Endothelial cell of umbilical vein (primary cell): ENCODE measurements around the gene DLGAP1. TPM values are rescaled to one million over a fixed set of nuclear protein-coding genes. Genes with fewer than 3 reads are reported as not detected.

Experiments
- BruUV-seq: library from RNA; stranded (reverse); fragments of 400-500 nt; replicated peaks from 2 replicates; lab custom pipeline; 2021; lab: Mats Ljungman, UMichigan
- CTCF ChIA-PET: fragments of 300-600, 350-600 bp; sonication (Branson Sonifier 250); formaldehyde crosslinking; loops from one replicate; lab custom pipeline; 2021; ENCODE audit warnings: antibody characterized with exemption, inconsistent platforms; lab: Charles Lee
- POLR2A ChIA-PET: fragments of 300-600, 350-600 bp; sonication (Branson Sonifier 250); formaldehyde crosslinking; loops from one replicate; lab custom pipeline; 2021; ENCODE audit warnings: antibody characterized with exemption, inconsistent platforms; lab: Charles Lee
- DNase-seq: peaks from one replicate; pipeline ENCODE4 v3.0.0-alpha.2; 2011; ENCODE audit warnings: low read depth, low spot score
- FAIRE-seq: peaks from 2 replicates; lab custom pipeline; 2011; peaks lifted over from hg19 to GRCh38; lab: Jason Lieb, UNC
- H2AFZ ChIP-seq: 2 replicates; pipeline ENCODE4 v1.6.0; 2012; ENCODE audit warnings: low read depth, low read length, control low read depth, inconsistent platforms
- H3K27ac ChIP-seq: 2 replicates; pipeline ENCODE4 v1.5.1; 2011; ENCODE audit warnings: low read depth, mild to moderate bottlenecking, control low read depth, low read length, moderate library complexity; ENCODE audit not compliant: insufficient read depth
- H3K27me3 ChIP-seq, 2 experiments: 2 replicates each; pipeline versions ENCODE4 v1.6.0 to v1.6.1; 2011; ENCODE audit warnings: low read length in 2 of 2, mixed read lengths in 1 of 2; ENCODE audit not compliant: control insufficient read depth in 2 of 2, insufficient read depth in 2 of 2
- H3K36me3 ChIP-seq, 2 experiments: 2 replicates in 1 of 2; 3 replicates in 1 of 2; pipeline ENCODE4 v1.5.1; 2011; ENCODE audit warnings: low read length in 2 of 2, mild to moderate bottlenecking in 1 of 2, moderate library complexity in 1 of 2; ENCODE audit not compliant: control insufficient read depth in 2 of 2, insufficient read depth in 2 of 2; ENCODE audit errors: extremely low read depth in 1 of 2
- H3K4me1 ChIP-seq: 3 replicates; pipeline ENCODE4 v1.5.1; 2011; ENCODE audit warnings: mild to moderate bottlenecking, low read length; ENCODE audit not compliant: control insufficient read depth, insufficient read depth; ENCODE audit errors: extremely low read depth
- H3K4me2 ChIP-seq: 2 replicates; pipeline ENCODE4 v1.6.1; 2011; ENCODE audit warnings: low read length, control low read depth, mixed read lengths; ENCODE audit not compliant: insufficient read depth
- H3K4me3 ChIP-seq, 3 experiments: fragments of 200-600 bp in 1 of 3; sonication (generic), shearing (Covaris generic) in 1 of 3; replicated peaks in 1 of 3; 2 replicates each; pipeline ENCODE4 v1.5.1; 2011 to 2016; ENCODE audit warnings: control low read depth in 3 of 3, low read length in 3 of 3, mild to moderate bottlenecking in 2 of 3, inconsistent platforms in 1 of 3, low read depth in 1 of 3, moderate library complexity in 1 of 3; ENCODE audit not compliant: insufficient read depth in 1 of 3
- H3K79me2 ChIP-seq: 2 replicates; pipeline ENCODE4 v1.6.0; 2012; ENCODE audit warnings: low read length, inconsistent platforms; ENCODE audit not compliant: control insufficient read depth, insufficient read depth
- H3K9ac ChIP-seq: replicated peaks from 2 replicates; pipeline ENCODE3; 2011; ENCODE audit warnings: low read length, control low read depth; ENCODE audit not compliant: insufficient read depth; ENCODE audit errors: extremely low read depth
- H3K9me1 ChIP-seq: replicated peaks from 3 replicates; pipeline ENCODE4 v1.6.0; 2011; ENCODE audit warnings: mild to moderate bottlenecking, low read length; ENCODE audit not compliant: control insufficient read depth, insufficient read depth; ENCODE audit errors: extremely low read depth
- H3K9me3 ChIP-seq: replicated peaks from 2 replicates; pipeline ENCODE4 v1.5.1; 2012; ENCODE audit warnings: low read length, inconsistent platforms; ENCODE audit not compliant: control insufficient read depth, insufficient read depth
- H4K20me1 ChIP-seq: replicated peaks from 2 replicates; pipeline ENCODE3; 2011; ENCODE audit warnings: mild to moderate bottlenecking, low read length; ENCODE audit not compliant: control insufficient read depth, insufficient read depth; ENCODE audit errors: extremely low read depth
- CTCF ChIP-seq, 2 donors: IDR thresholded peaks; 1 replicate in 1 of 2; 2 replicates in 1 of 2; pipeline ENCODE4 v1.5.1; 2011; ENCODE audit warnings: low read length in 2 of 2, mild to moderate bottlenecking in 2 of 2, moderate library complexity in 2 of 2, control low read depth in 1 of 2, inconsistent platforms in 1 of 2, low read depth in 1 of 2; ENCODE audit not compliant: insufficient read depth in 1 of 2; ENCODE audit errors: extremely low read depth in 1 of 2
- EZH2 ChIP-seq: IDR thresholded peaks from 2 replicates; pipeline ENCODE4 v1.6.1; 2012; ENCODE audit warnings: borderline replicate concordance, low read depth, mild to moderate bottlenecking, moderate library complexity, low read length, inconsistent platforms; ENCODE audit not compliant: severe bottlenecking
- FOS ChIP-seq: IDR thresholded peaks from 2 replicates; pipeline ENCODE4 v1.6.1; 2011; ENCODE audit warnings: mild to moderate bottlenecking, low read length, moderate library complexity, borderline replicate concordance; ENCODE audit not compliant: insufficient read depth
- GATA2 ChIP-seq: IDR thresholded peaks from 2 replicates; pipeline ENCODE4 v1.7.0; 2011; ENCODE audit warnings: low read depth, mild to moderate bottlenecking, moderate library complexity, mixed read lengths, low read length; ENCODE audit not compliant: insufficient read length, insufficient read depth
- JUN ChIP-seq: IDR thresholded peaks from 2 replicates; pipeline ENCODE4 v1.6.1; 2011; ENCODE audit warnings: borderline replicate concordance, low read depth; ENCODE audit not compliant: insufficient read length, insufficient read depth
- MAX ChIP-seq: IDR thresholded peaks from 2 replicates; pipeline ENCODE4 v1.6.1; 2011; ENCODE audit not compliant: insufficient read depth, insufficient read length
- POLR2A ChIP-seq: IDR thresholded peaks from 2 replicates; pipeline ENCODE4 v1.6.1; 2012; ENCODE audit warnings: low read depth, mild to moderate bottlenecking, control low read depth, low read length
- POLR2AphosphoS5 ChIP-seq: IDR thresholded peaks from 2 replicates; pipeline ENCODE4 v1.6.1; 2012; ENCODE audit warnings: low read depth, mild to moderate bottlenecking, control low read depth, low read length, moderate library complexity; ENCODE audit not compliant: insufficient read depth
- dilution Hi-C: fragments of 300-500 bp; cut with MboI; formaldehyde crosslinking; loops from one replicate; pipeline ENCODE4 v1.15.0; 2019; ENCODE audit warnings: low sequenced_read_pairs; ENCODE audit not compliant: extremely low pct_ligation_motif_present
- intact Hi-C: fragments of 100-400 bp; cut with micrococcal nuclease; formaldehyde crosslinking; loops from one replicate; pipeline ENCODE4 v1.10.0; 2022
- polyA plus RNA-seq, 4 experiments: library from polyadenylated mRNA; depleted of rRNA in 3 of 4; stranded (reverse) in 3 of 4; unstranded in 1 of 4; fragments of >200 nt; gene quantifications; 2 replicates each; pipeline versions ENCODE4 v1.2.1 to v1.2.3, GENCODE V29; 2011 to 2012; ENCODE audit warnings: missing spikeins in 1 of 4
- total RNA-seq: library from RNA; stranded (reverse); gene quantifications from 2 replicates; pipeline ENCODE4 v1.2.3, GENCODE V29; 2021

Gene DLGAP1
- total and polyA plus RNA-seq, 2 donors (not counting 3 experiments of a cell fraction or from before 2014, with no cell fraction given) = 0.04 TPM; not detected in 1

DNA sequence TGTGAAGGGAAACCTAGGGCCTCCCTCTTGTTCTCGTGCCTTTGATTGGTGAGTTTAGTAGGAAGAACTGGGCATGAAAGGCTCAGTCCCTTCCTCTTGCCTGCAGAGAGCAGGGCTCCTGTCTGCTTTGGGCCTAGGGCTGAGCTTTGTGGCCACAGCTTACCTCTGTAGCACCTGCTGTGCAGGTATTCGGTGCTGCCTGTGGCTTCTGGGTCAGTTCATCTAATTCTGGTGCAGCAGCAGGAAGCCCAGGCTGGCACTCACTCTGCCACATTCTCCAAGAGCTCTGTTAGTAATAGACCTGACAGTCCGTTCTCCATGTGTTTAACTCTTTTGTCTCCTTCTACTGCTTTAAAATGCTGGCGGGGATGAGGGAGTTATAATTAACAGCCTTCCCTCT is 96.5 kb downstream of the DLGAP1 start:
- FAIRE-seq (no peak), DNase-seq (no peak)
- no peak for TF ChIP-seq FOS
- TF ChIP-seq CTCF (IDR thresholded peaks at IDR 0.05; ENCODE audit: extremely low read depth in 1 of 2, insufficient read depth in 1 of 2, low read depth in 1 of 2, low read length in 2 of 2) = no peak
- TF ChIP-seq GATA2 = no peak
- TF ChIP-seq POLR2AphosphoS5 = no peak
- TF ChIP-seq MAX = no peak
- TF ChIP-seq EZH2 = no peak
- TF ChIP-seq POLR2A = no peak
- no peak for TF ChIP-seq JUN
- H3K4me1 ChIP-seq = no peaks in the 10 kb centered on the region
- ChIA-PET POLR2A (no interaction called here), CTCF (no interaction called here)
- no peaks in the 10 kb centered on the region for H3K9me1 ChIP-seq
- no peak overlapping the region for H3K4me3 ChIP-seq
- intact Hi-C loops = no loop called here
- H3K27me3 ChIP-seq = no peaks in the 10 kb centered on the region
- H3K36me3 ChIP-seq = no peaks in the 10 kb centered on the region
- no peaks in the 10 kb centered on the region for H4K20me1 ChIP-seq
- dilution Hi-C loops = no loop called here
- BruUV-seq = no TSS peak
- H3K9ac ChIP-seq = no peak overlapping the region
- peaks cover 5% of the 10 kb centered on the region for H3K9me3 ChIP-seq
- H3K4me2 ChIP-seq = no peak overlapping the region
- H3K79me2 ChIP-seq = no peaks in the 10 kb centered on the region
- H2AFZ ChIP-seq = no peak overlapping the region
- H3K27ac ChIP-seq = no peak overlapping the region
